OCI-LY7 (cell line): Measurements from ENCODE around the gene GFI1.

Source experiments
- CTCF ChIP-seq: fragments of 200-600 bp; sonication (generic); conservative IDR thresholded peaks from 2 replicates; pipeline ENCODE4 v1.5.1; 2014; ENCODE audit warnings: mild to moderate bottlenecking, antibody characterized with exemption, low read length, moderate library complexity, mixed read lengths
- EZH2phosphoT487 ChIP-seq: fragments of 200-600 bp; sonication (generic); IDR thresholded peaks from 2 replicates; pipeline ENCODE4 v1.6.1; 2018; ENCODE audit warnings: low read depth, borderline replicate concordance, mild to moderate bottlenecking, mixed run types, antibody characterized with exemption, low read length, moderate library complexity, mixed read lengths

DNA sequence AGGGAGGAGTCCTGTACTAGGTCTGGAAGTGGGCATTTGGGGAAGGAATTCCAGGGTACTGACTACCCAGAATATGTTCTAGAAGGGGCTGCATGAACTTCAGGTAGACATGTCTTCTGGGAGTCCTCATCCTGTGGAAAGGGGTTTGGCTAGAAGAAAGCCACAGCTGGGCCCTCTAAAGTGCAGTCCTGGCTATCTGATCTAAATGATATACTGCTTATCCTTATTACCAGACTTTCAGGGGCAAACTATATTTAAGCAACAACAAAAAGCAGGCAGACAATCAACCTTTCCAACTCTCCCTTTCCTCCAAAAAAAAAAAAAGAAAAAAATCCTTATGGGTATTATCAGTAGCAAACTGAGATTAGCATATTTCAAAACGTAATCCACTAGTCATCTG is 29.8 kb upstream of the GFI1 start:
- TF ChIP-seq CTCF (no peak), EZH2phosphoT487 (no peak)
